Liver (tissue), 9 donors: ENCODE results near the gene MACROH2A1. TPM values are rescaled to one million over a fixed set of nuclear protein-coding genes. Genes with fewer than 3 reads are reported as not detected.

ENCODE experiments used
- DNase-seq: peaks from one replicate; pipeline ENCODE4 v3.0.0-alpha.2; 2017; ENCODE audit warnings: low spot score
- H3K27ac ChIP-seq, 2 donors: one replicate each; pipeline ENCODE4 v1.7.0; 2013; ENCODE audit warnings: inconsistent platforms in 2 of 2, low read length in 2 of 2, control low read depth in 1 of 2, low read depth in 1 of 2, mild to moderate bottlenecking in 1 of 2
- H3K27me3 ChIP-seq, 4 donors: one replicate each; pipeline versions ENCODE4 v1.6.1 to v1.7.0; 2013; ENCODE audit warnings: low read length in 3 of 4, inconsistent platforms in 1 of 4, mild to moderate bottlenecking in 1 of 4, moderate library complexity in 1 of 4; ENCODE audit not compliant: control insufficient read depth in 4 of 4, insufficient read depth in 4 of 4
- H3K36me3 ChIP-seq, 4 donors: one replicate each; pipeline versions ENCODE4 v1.6.1 to v1.7.0; 2013; ENCODE audit warnings: low read length in 3 of 4, mild to moderate bottlenecking in 3 of 4, low read depth in 1 of 4, moderate library complexity in 1 of 4; ENCODE audit not compliant: control insufficient read depth in 4 of 4, insufficient read depth in 3 of 4
- H3K4me1 ChIP-seq, 4 donors: one replicate each; pipeline versions ENCODE4 v1.6.1 to v1.7.0; 2013; ENCODE audit warnings: low read length in 3 of 4, mild to moderate bottlenecking in 3 of 4, moderate library complexity in 1 of 4; ENCODE audit not compliant: control insufficient read depth in 4 of 4, insufficient read depth in 4 of 4
- H3K4me3 ChIP-seq, 3 donors: one replicate each; pipeline versions ENCODE4 v1.6.1 to v1.7.0; 2013; ENCODE audit warnings: low read length in 3 of 3, control low read depth in 1 of 3, low read depth in 1 of 3, mild to moderate bottlenecking in 1 of 3
- H3K9ac ChIP-seq, 2 donors: one replicate each; pipeline ENCODE4 v1.7.0; 2013; ENCODE audit warnings: low read length in 2 of 2, mild to moderate bottlenecking in 2 of 2, moderate library complexity in 2 of 2, control low read depth in 1 of 2, low read depth in 1 of 2
- H3K9me3 ChIP-seq, 4 donors: one replicate each; pipeline versions ENCODE4 v1.6.1 to v1.7.0; 2013; ENCODE audit warnings: low read length in 3 of 4; ENCODE audit not compliant: control insufficient read depth in 4 of 4
- ATF3 ChIP-seq: IDR thresholded peaks from 2 replicates; pipeline ENCODE4 v1.6.1; 2016; ENCODE audit warnings: antibody characterized with exemption
- CTCF ChIP-seq: fragments of 150-350 bp; IDR thresholded peaks from 2 replicates; pipeline ENCODE4 v1.5.1; 2017; ENCODE audit warnings: improper control_type of control experiment, low read depth, low read length; ENCODE audit not compliant: missing input control
- EGR1 ChIP-seq, 2 donors: IDR thresholded peaks; 2 replicates each; pipeline ENCODE4 v1.6.1; 2016 to 2018; ENCODE audit warnings: antibody characterized with exemption in 2 of 2, low read depth in 2 of 2
- FOXA1 ChIP-seq: IDR thresholded peaks from 2 replicates; pipeline ENCODE4 v1.6.1; 2016; ENCODE audit warnings: antibody characterized with exemption
- FOXA2 ChIP-seq: IDR thresholded peaks from 2 replicates; pipeline ENCODE4 v1.6.1; 2016; ENCODE audit warnings: antibody characterized with exemption
- GABPA ChIP-seq, 2 donors: IDR thresholded peaks in 1 of 2; conservative IDR thresholded peaks in 1 of 2; 2 replicates each; pipeline ENCODE4 v1.6.1; 2016; ENCODE audit warnings: antibody characterized with exemption in 2 of 2, mild to moderate bottlenecking in 1 of 2, moderate library complexity in 1 of 2
- HNF4A ChIP-seq, 2 donors: conservative IDR thresholded peaks; 2 replicates each; pipeline ENCODE4 v1.6.1; 2016; ENCODE audit warnings: antibody characterized with exemption in 2 of 2, mild to moderate bottlenecking in 2 of 2
- JUND ChIP-seq, 2 donors: IDR thresholded peaks; 2 replicates each; pipeline ENCODE4 v1.6.1; 2016; ENCODE audit warnings: antibody characterized with exemption in 2 of 2
- MAX ChIP-seq: IDR thresholded peaks from 2 replicates; pipeline ENCODE4 v1.6.1; 2016; ENCODE audit warnings: antibody characterized with exemption
- NR2F2 ChIP-seq: IDR thresholded peaks from 2 replicates; pipeline ENCODE4 v1.6.1; 2016; ENCODE audit warnings: antibody characterized with exemption
- RAD21 ChIP-seq, 2 donors: IDR thresholded peaks; 2 replicates each; pipeline ENCODE4 v1.6.1; 2016; ENCODE audit warnings: antibody characterized with exemption in 2 of 2, mild to moderate bottlenecking in 2 of 2
- REST ChIP-seq: IDR thresholded peaks from 2 replicates; pipeline ENCODE4 v1.6.1; 2016; ENCODE audit warnings: antibody characterized with exemption, mild to moderate bottlenecking
- RXRA ChIP-seq, 2 donors: IDR thresholded peaks; 2 replicates each; pipeline ENCODE4 v1.6.1; 2017 to 2018; ENCODE audit warnings: antibody characterized with exemption in 2 of 2, mild to moderate bottlenecking in 1 of 2
- SP1 ChIP-seq: IDR thresholded peaks from 2 replicates; pipeline ENCODE4 v1.6.1; 2018; ENCODE audit warnings: antibody characterized with exemption, mild to moderate bottlenecking
- TAF1 ChIP-seq: conservative IDR thresholded peaks from 2 replicates; pipeline ENCODE4 v1.6.1; 2016; ENCODE audit warnings: antibody characterized with exemption, mild to moderate bottlenecking
- YY1 ChIP-seq: IDR thresholded peaks from 2 replicates; pipeline ENCODE4 v1.6.1; 2016; ENCODE audit warnings: antibody characterized with exemption, mild to moderate bottlenecking
- ZBTB33 ChIP-seq: IDR thresholded peaks from 2 replicates; pipeline ENCODE4 v1.6.1; 2016; ENCODE audit warnings: antibody characterized with exemption
- WGBS: extraction: QIAGEN DNeasy Blood & Tissue Kit; methylation state at CpG from one replicate; pipeline ENCODE4 v1.1.7; 2013; 5-methylcytosine and 5-hydroxymethylcytosine counted together
- polyA plus RNA-seq, 2 donors: library from polyadenylated mRNA; stranded (reverse) in 1 of 2; unstranded in 1 of 2; fragments of 200-250 nt in 1 of 2; fragments of >200 nt in 1 of 2; fragmentation: Nextera tagmentation in 1 of 2; extraction: Ambion mirVana in 1 of 2; gene quantifications; one replicate each; pipeline versions ENCODE4 v1.2.1 to v1.2.3, GENCODE V29; 2013 to 2015
- total RNA-seq, 2 donors: library from RNA; depleted of rRNA; stranded (reverse); fragments of >200 nt; gene quantifications; one replicate each; pipeline ENCODE4 v1.2.3, GENCODE V29; 2014
- donor health status: healthy.
- donor health status: healthy.
- donor health status: healthy.
- donor health status: healthy.
- donor health status: healthy.

The MACROH2A1 gene
- total and polyA plus RNA-seq, 4 donors, result 33.7 to 113 (median 62.7) TPM

GRCh38 chr5:135388860-135389435 lies 10.1 kb downstream of the MACROH2A1 start:
- Histone ChIP-seq H3K36me3 (peaks cover 2 to 31% (median 17%) of the 10 kb centered on the region in 4 donors), H3K27ac (no peak overlapping the region), H3K27me3 (no peaks in the 10 kb centered on the region), H3K4me3 (no peak overlapping the region), H3K9ac (no peak overlapping the region), H3K9me3 (no peaks in the 10 kb centered on the region), H3K4me1 (peaks cover 0 to 6% (median 2%) of the 10 kb centered on the region in 4 donors)
- 96% methylated on average over 16 of the region's 16 CpGs for WGBS
- TF ChIP-seq SP1, result no peak
- no peak for TF ChIP-seq RAD21 (IDR thresholded peaks at IDR 0.05)
- no peak for TF ChIP-seq FOXA1
- TF ChIP-seq TAF1, result no peak
- TF ChIP-seq MAX, result no peak
- no peak for TF ChIP-seq ATF3
- no peak for TF ChIP-seq REST
- TF ChIP-seq YY1, result no peak
- no peak for TF ChIP-seq CTCF
- TF ChIP-seq NR2F2, result no peak
- TF ChIP-seq EGR1 (IDR thresholded peaks at IDR 0.05; ENCODE audit: low read depth in 2 of 2), result no peak
- TF ChIP-seq ZBTB33, result no peak
- TF ChIP-seq JUND (IDR thresholded peaks at IDR 0.05), result no peak
- TF ChIP-seq FOXA2, result no peak
- TF ChIP-seq HNF4A (conservative IDR thresholded peaks at IDR 0.05), result no peak
- TF ChIP-seq GABPA (IDR thresholded peaks at IDR 0.05 in 1 of 2, conservative IDR thresholded peaks at IDR 0.05 in 1 of 2), result no peak
- no peak for TF ChIP-seq RXRA (IDR thresholded peaks at IDR 0.05)
- DNase-seq, result no peak
